LoVo (cell line): ENCODE data around the gene JPT1.
A peak's percentile ranks its signal among the peaks of the same experiment; 100 is the strongest.
"Not testable (repeated sequence)": the region's sequence is repeated elsewhere in the genome, so short reads cannot be mapped to it uniquely, and the experiment has no call there.

Experiments used
- DNase-seq: peaks from one replicate; pipeline ENCODE4 v3.0.0-alpha.2; 2016; ENCODE audit warnings: low spot score

Gene JPT1

GRCh38 chr17:75154195-75155106 is at the start of gene JPT1:
Gene JPT1, minus strand, starts transcription at chr17:75154512. Its CDS starts 115 bp downstream, at chr17:75154397.
- peak; percentile 98 for DNase-seq

- DNase-seq, result no peak
These were observed 45.7 kb upstream of the JPT1 start for GRCh38 chr17:75199886-75200618.

- DNase-seq, result no peak
These were observed 40.6 kb upstream of the JPT1 start for GRCh38 chr17:75194879-75195278.

GRCh38 chr17:75191584-75191983 is 37.3 kb upstream of the JPT1 start:
- DNase-seq, result no peak

GRCh38 chr17:75188614-75189013 is 34.3 kb upstream of the JPT1 start:
- no peak for DNase-seq

- no peak for DNase-seq
These were observed 29.9 kb upstream of the JPT1 start for GRCh38 chr17:75183999-75184884.

- DNase-seq, result peak; percentile 93
These were observed 28.5 kb upstream of the JPT1 start, which contains the start of gene SUMO2 for GRCh38 chr17:75182569-75183436. Gene SUMO2, minus strand, starts transcription at chr17:75182959. Its CDS starts 125 bp downstream, at chr17:75182834.

- DNase-seq, result no peak
These were observed 27.9 kb upstream of the JPT1 start for GRCh38 chr17:75182319-75182568.

- no peak for DNase-seq
These were observed 27.5 kb upstream of the JPT1 start for GRCh38 chr17:75181608-75182318.

- no peak for DNase-seq
These were observed 26.8 kb upstream of the JPT1 start for GRCh38 chr17:75181110-75181509.

GRCh38 chr17:75178453-75178852 is 24.1 kb upstream of the JPT1 start:
- DNase-seq, result no peak

- DNase-seq, result no peak
These were observed 22.3 kb upstream of the JPT1 start for GRCh38 chr17:75176625-75177024.

GRCh38 chr17:75174996-75175395 is 20.7 kb upstream of the JPT1 start:
- no peak for DNase-seq

GRCh38 chr17:75173526-75173925 is 19.2 kb upstream of the JPT1 start:
- no peak for DNase-seq

GRCh38 chr17:75168998-75169397 is 14.7 kb upstream of the JPT1 start:
- DNase-seq, result no peak

- DNase-seq, result not testable (repeated sequence)
These were observed 10.3 kb upstream of the JPT1 start for GRCh38 chr17:75164606-75165005.

- DNase-seq, result no peak
These were observed 8.8 kb upstream of the JPT1 start for GRCh38 chr17:75163074-75163473.

- DNase-seq, result no peak
These were observed 5.9 kb upstream of the JPT1 start for GRCh38 chr17:75160211-75160610.

- DNase-seq, result peak; percentile 47
These were observed 5.1 kb upstream of the JPT1 start for GRCh38 chr17:75159196-75160031.

GRCh38 chr17:75158480-75158879 is 4.2 kb upstream of the JPT1 start:
- DNase-seq, result not testable (repeated sequence)
